ENCODE measurements around the gene CCDC90B.

CCDC90B gene

GRCh38 chr11:83220260-83220659 is 65.9 kb downstream of the CCDC90B start:
- TF ChIP-seq CTCF (IDR thresholded peaks at IDR 0.05; ENCODE audit: low read depth, low read length): no peak
- no peak overlapping the region for H3K4me3 ChIP-seq (ENCODE audit: low read depth, low read length)
- in situ Hi-C loops (cut with HindIII; ENCODE audit: low sequenced_read_pairs): no loop called here
- no peak for DNase-seq (ENCODE audit: low read depth, low spot score)

- in situ Hi-C loops (cut with HindIII; ENCODE audit: low sequenced_read_pairs): no loop called here
- peak; percentile 40 for TF ChIP-seq CTCF (IDR thresholded peaks at IDR 0.05; ENCODE audit: low read depth, low read length)
- DNase-seq (ENCODE audit: low read depth, low spot score): no peak
- no peak overlapping the region for H3K4me3 ChIP-seq (ENCODE audit: low read depth, low read length)
Measured at GRCh38 chr11:83219095-83219494, 67.1 kb downstream of the CCDC90B start.
